Prostate gland (tissue), 2 donors: ENCODE results near the gene WDR18.

Experiments
- CTCF ChIP-seq, 4 experiments: fragments of 200-600 bp in 2 of 4; fragments of 450-650 bp in 2 of 4; sonication (generic) in 2 of 4; IDR thresholded peaks; 1 replicate in 3 of 4; 2 replicates in 1 of 4; pipeline ENCODE4 v1.5.1; 2016 to 2019; ENCODE audit warnings: antibody characterized with exemption in 4 of 4, mild to moderate bottlenecking in 2 of 4, moderate library complexity in 2 of 4
- POLR2A ChIP-seq: fragments of 450-650 bp; IDR thresholded peaks from one replicate; pipeline ENCODE4 v1.6.1; 2016; ENCODE audit warnings: antibody characterized with exemption, mild to moderate bottlenecking

GRCh38 chr19:986083-986482, 1.9 kb downstream of the WDR18 start:
- no peak for TF ChIP-seq POLR2A
- TF ChIP-seq CTCF (IDR thresholded peaks at IDR 0.05) = no peak
